Ascending aorta (tissue), 2 donors: ENCODE measurements around the gene NPAS3. TPM values are rescaled to one million over a fixed set of nuclear protein-coding genes. Genes with fewer than 3 reads are reported as not detected.

Source experiments
- DNase-seq, 2 donors: peaks; one replicate each; pipeline ENCODE4 v3.0.0-alpha.2; 2019; ENCODE audit warnings: low spot score in 2 of 2
- H3K27ac ChIP-seq, 2 donors: fragments of 200-600 bp; sonication (generic); one replicate each; pipeline ENCODE4 v1.5.1; 2016 to 2017; ENCODE audit warnings: mild to moderate bottlenecking in 1 of 2
- H3K27me3 ChIP-seq: fragments of 200-600 bp; sonication (generic); one replicate; pipeline ENCODE4 v1.5.1; 2017
- H3K36me3 ChIP-seq, 2 donors: fragments of 200-600 bp; sonication (generic); one replicate each; pipeline ENCODE4 v1.5.1; 2016
- H3K4me1 ChIP-seq, 2 donors: fragments of 200-600 bp; sonication (generic); one replicate each; pipeline ENCODE4 v1.5.1; 2016 to 2017; ENCODE audit warnings: mild to moderate bottlenecking in 1 of 2
- H3K4me3 ChIP-seq, 2 donors: fragments of 200-600 bp; sonication (generic); one replicate each; pipeline ENCODE4 v1.5.1; 2016 to 2017; ENCODE audit warnings: mild to moderate bottlenecking in 1 of 2
- H3K9me3 ChIP-seq, 2 donors: fragments of 200-600 bp; sonication (generic); one replicate each; pipeline ENCODE4 v1.5.1; 2016
- intact Hi-C: fragments of 100-400 bp; cut with DNase I; formaldehyde crosslinking; loops from one replicate; pipeline ENCODE4 v1.15.1; 2023
- total RNA-seq: library from RNA; depleted of rRNA; stranded (reverse); fragments of >200 nt; gene quantifications from one replicate; pipeline ENCODE4 v1.1.0, GENCODE V29; 2016
- TF ChIP-seq, protein P1 (sequence below), 3 experiments: fragments of 200-600 bp in 2 of 3; fragments of 450-650 bp in 1 of 3; sonication (generic) in 2 of 3; IDR thresholded peaks; one replicate each; pipeline ENCODE4 v1.5.1; 2016 to 2019; ENCODE audit warnings: antibody characterized with exemption in 3 of 3, mild to moderate bottlenecking in 1 of 3, moderate library complexity in 1 of 3

Gene NPAS3
- total RNA-seq, 1 donor from 2014 or later, result not detected

GRCh38 chr14:33799705-33800570, 861.3 kb downstream of the NPAS3 start:
- no peak overlapping the region for H3K27ac ChIP-seq
- intact Hi-C loops, result loop anchor here (10.0 kb wide), 1 partner anchor 1075 kb away; no protein-coding TSS in a partner anchor
- TF ChIP-seq, protein P1, sequence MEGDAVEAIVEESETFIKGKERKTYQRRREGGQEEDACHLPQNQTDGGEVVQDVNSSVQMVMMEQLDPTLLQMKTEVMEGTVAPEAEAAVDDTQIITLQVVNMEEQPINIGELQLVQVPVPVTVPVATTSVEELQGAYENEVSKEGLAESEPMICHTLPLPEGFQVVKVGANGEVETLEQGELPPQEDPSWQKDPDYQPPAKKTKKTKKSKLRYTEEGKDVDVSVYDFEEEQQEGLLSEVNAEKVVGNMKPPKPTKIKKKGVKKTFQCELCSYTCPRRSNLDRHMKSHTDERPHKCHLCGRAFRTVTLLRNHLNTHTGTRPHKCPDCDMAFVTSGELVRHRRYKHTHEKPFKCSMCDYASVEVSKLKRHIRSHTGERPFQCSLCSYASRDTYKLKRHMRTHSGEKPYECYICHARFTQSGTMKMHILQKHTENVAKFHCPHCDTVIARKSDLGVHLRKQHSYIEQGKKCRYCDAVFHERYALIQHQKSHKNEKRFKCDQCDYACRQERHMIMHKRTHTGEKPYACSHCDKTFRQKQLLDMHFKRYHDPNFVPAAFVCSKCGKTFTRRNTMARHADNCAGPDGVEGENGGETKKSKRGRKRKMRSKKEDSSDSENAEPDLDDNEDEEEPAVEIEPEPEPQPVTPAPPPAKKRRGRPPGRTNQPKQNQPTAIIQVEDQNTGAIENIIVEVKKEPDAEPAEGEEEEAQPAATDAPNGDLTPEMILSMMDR (IDR thresholded peaks at IDR 0.05), result no peak
- peak overlapping the region; percentile 47 to 52 for H3K4me3 ChIP-seq
- no peaks in the 10 kb centered on the region for H3K4me1 ChIP-seq
- H3K36me3 ChIP-seq, result no peaks in the 10 kb centered on the region
- H3K9me3 ChIP-seq, result no peaks in the 10 kb centered on the region
- no peak for DNase-seq
- no peaks in the 10 kb centered on the region for H3K27me3 ChIP-seq

GRCh38 chr14:33800735-33801163, 862.1 kb downstream of the NPAS3 start:
- intact Hi-C loops, result no loop called here

DNA sequence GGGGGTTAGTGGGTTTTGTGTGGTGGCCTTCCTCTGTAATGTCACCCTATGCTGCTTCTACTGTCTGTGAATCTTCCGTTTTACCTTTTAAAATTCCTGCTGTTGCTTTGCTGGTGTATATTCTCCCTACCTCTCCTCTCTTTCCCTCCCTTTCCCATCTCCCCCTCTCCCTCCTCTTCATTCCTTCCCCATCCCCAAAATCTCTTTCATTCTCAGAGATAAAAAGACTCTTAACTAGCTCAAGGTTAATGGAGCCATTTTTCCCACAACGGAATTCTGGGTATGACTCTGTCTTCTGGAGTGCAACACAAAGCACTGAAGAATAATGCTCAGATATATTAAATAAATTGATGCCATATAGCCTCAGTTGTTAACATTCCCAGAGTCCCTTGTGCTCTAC, 864.1 kb downstream of the NPAS3 start:
- Histone ChIP-seq H3K4me1 (no peaks in the 10 kb centered on the region), H3K4me3 (no peak overlapping the region), H3K9me3 (no peaks in the 10 kb centered on the region), H3K27me3 (no peaks in the 10 kb centered on the region), H3K27ac (no peak overlapping the region), H3K36me3 (no peaks in the 10 kb centered on the region)
- intact Hi-C loops, result no loop called here
- TF ChIP-seq, protein P1 (IDR thresholded peaks at IDR 0.05), result no peak
- DNase-seq, result no peak

More at GRCh38 chr14:33800735-33801163, 862.1 kb downstream of the NPAS3 start:
- Histone ChIP-seq H3K27me3 (no peaks in the 10 kb centered on the region), H3K27ac (no peak overlapping the region), H3K4me1 (no peaks in the 10 kb centered on the region), H3K9me3 (no peaks in the 10 kb centered on the region), H3K36me3 (no peaks in the 10 kb centered on the region), H3K4me3 (no peak overlapping the region)
- no peak for DNase-seq
- TF ChIP-seq, protein P1 (IDR thresholded peaks at IDR 0.05), result no peak

- H3K9me3 ChIP-seq, result no peaks in the 10 kb centered on the region
- H3K36me3 ChIP-seq, result no peaks in the 10 kb centered on the region
- no peaks in the 10 kb centered on the region for H3K27me3 ChIP-seq
- H3K4me3 ChIP-seq, result no peak overlapping the region
- TF ChIP-seq, protein P1 (IDR thresholded peaks at IDR 0.05), result no peak
- no peak for DNase-seq
- intact Hi-C loops, result no loop called here
- no peak overlapping the region for H3K27ac ChIP-seq
- H3K4me1 ChIP-seq, result no peaks in the 10 kb centered on the region
Measured at GRCh38 chr14:33805593-33805992, 866.9 kb downstream of the NPAS3 start.

GRCh38 chr14:33806905-33807304, 868.2 kb downstream of the NPAS3 start:
- Histone ChIP-seq H3K27ac (no peak overlapping the region), H3K4me1 (no peaks in the 10 kb centered on the region), H3K27me3 (no peaks in the 10 kb centered on the region), H3K4me3 (no peak overlapping the region), H3K9me3 (no peaks in the 10 kb centered on the region), H3K36me3 (no peaks in the 10 kb centered on the region)
- TF ChIP-seq, protein P1 (IDR thresholded peaks at IDR 0.05), result no peak
- DNase-seq, result no peak
- intact Hi-C loops, result no loop called here
